Ovary (tissue), 3 donors: ENCODE data around the gene SERPINA9.

ENCODE experiments used
- CTCF ChIP-seq, 3 donors: fragments of 450-650 bp in 2 of 3; fragments of 200-600 bp in 1 of 3; IDR thresholded peaks; one replicate each; pipeline versions ENCODE4 v1.5.1 to v1.8.0; 2016 to 2022; ENCODE audit warnings: antibody characterized with exemption in 3 of 3, mild to moderate bottlenecking in 1 of 3
- EP300 ChIP-seq: sonication (generic); formaldehyde crosslinking; IDR thresholded peaks from one replicate; pipeline ENCODE4 v1.6.1; 2017; ENCODE audit warnings: antibody characterized with exemption
- POLR2A ChIP-seq: fragments of 450-650 bp; IDR thresholded peaks from one replicate; pipeline ENCODE4 v1.6.1; 2017; ENCODE audit warnings: antibody characterized with exemption, mild to moderate bottlenecking, moderate library complexity
- donor health status: DM: no; HTN: no; CAD: no.

GRCh38 chr14:94426526-94426925, 49.5 kb downstream of the SERPINA9 start:
- TF ChIP-seq CTCF (IDR thresholded peaks at IDR 0.05) (no peak), EP300 (no peak), POLR2A (no peak)
